Immature natural killer cell (primary cell): ENCODE data around the gene ZNF277. TPM values are rescaled to one million over a fixed set of nuclear protein-coding genes. Genes with fewer than 3 reads are reported as not detected.

ENCODE experiments used
- DNase-seq, 3 donors: peaks; one replicate each; pipeline ENCODE4 v3.0.0; 2022; ENCODE audit warnings: mixed read lengths in 1 of 3
- H3K27ac Mint-ChIP-seq, 6 donors: one replicate each; pipeline ENCODE4 v1.8.0; 2020; ENCODE audit warnings: mixed read lengths in 6 of 6, mild to moderate bottlenecking in 5 of 6, inconsistent platforms in 4 of 6, moderate library complexity in 3 of 6
- H3K27me3 Mint-ChIP-seq, 3 donors: one replicate each; pipeline ENCODE4 v1.8.0; 2020 to 2021; ENCODE audit warnings: low read depth in 3 of 3, mild to moderate bottlenecking in 3 of 3, mixed read lengths in 3 of 3, moderate library complexity in 3 of 3, inconsistent platforms in 1 of 3
- H3K36me3 Mint-ChIP-seq, 3 donors: one replicate each; pipeline ENCODE4 v1.8.0; 2020; ENCODE audit warnings: mixed read lengths in 3 of 3, inconsistent platforms in 2 of 3, mild to moderate bottlenecking in 2 of 3
- H3K4me1 Mint-ChIP-seq, 2 donors: one replicate each; pipeline ENCODE4 v1.8.0; 2020; ENCODE audit warnings: inconsistent platforms in 2 of 2, mild to moderate bottlenecking in 2 of 2, mixed read lengths in 2 of 2, moderate library complexity in 1 of 2
- H3K4me3 Mint-ChIP-seq, 5 donors: one replicate each; pipeline ENCODE4 v1.8.0; 2020; ENCODE audit warnings: mild to moderate bottlenecking in 5 of 5, mixed read lengths in 5 of 5, inconsistent platforms in 3 of 5, moderate library complexity in 3 of 5
- H3K9me3 Mint-ChIP-seq, 6 donors: one replicate each; pipeline ENCODE4 v1.8.0; 2020; ENCODE audit warnings: mild to moderate bottlenecking in 6 of 6, mixed read lengths in 6 of 6, inconsistent platforms in 4 of 6, moderate library complexity in 3 of 6
- polyA plus RNA-seq, 3 donors: library from polyadenylated mRNA; unstranded; fragments of 300-500 nt; fragmentation: Illumina TruSeq; gene quantifications; one replicate each; pipeline ENCODE4 v1.2.3, GENCODE V29; 2021

ZNF277 gene
- polyA plus RNA-seq, 3 donors from 2014 or later, result 8.3 to 17.7 (median 15.5) TPM

DNA sequence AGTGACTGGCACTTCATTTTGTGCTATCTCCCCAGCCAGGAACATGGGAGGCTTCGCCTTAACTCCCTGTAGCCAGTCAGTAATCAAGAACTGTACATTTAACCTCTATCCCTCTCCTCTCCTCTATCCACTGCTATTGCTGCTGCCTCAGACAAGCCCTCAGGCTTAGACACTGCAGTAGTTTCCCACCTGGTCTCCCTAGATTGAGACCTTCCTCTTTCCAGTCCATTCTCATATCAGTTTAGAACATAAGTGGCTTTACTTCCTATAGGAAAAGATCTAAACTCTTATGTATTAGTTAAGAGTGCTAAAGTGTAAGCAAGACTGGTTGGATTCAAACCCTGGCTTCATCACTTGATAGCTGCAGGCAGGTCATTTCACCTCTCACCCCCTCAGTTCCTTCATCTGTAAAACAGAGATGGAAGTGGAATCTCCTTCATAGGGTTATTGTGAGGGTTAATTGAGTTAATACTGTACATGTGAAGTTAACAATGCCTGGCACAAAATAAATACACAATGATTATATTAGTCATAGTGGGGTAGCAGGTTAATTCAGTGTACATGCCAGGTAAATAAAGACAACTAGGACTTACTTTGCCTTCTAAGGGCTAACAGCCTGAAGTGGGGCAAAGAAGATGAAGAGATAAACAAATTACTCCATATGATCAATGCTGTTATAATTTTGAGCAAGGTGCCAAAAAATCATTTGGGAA lies 76.1 kb downstream of the ZNF277 start:
- Mint-ChIP-seq H3K4me1 (peaks cover 33 to 65% of the 10 kb centered on the region in 2 donors), H3K27ac (peak overlapping the region in 2 of 6 donors; percentile 42 to 65), H3K4me3 (no peak overlapping the region), H3K27me3 (peaks cover 0 to 2% (median 0%) of the 10 kb centered on the region in 3 donors), H3K9me3 (no peaks in the 10 kb centered on the region), H3K36me3 (no peaks in the 10 kb centered on the region)
- DNase-seq, result no peak

DNA sequence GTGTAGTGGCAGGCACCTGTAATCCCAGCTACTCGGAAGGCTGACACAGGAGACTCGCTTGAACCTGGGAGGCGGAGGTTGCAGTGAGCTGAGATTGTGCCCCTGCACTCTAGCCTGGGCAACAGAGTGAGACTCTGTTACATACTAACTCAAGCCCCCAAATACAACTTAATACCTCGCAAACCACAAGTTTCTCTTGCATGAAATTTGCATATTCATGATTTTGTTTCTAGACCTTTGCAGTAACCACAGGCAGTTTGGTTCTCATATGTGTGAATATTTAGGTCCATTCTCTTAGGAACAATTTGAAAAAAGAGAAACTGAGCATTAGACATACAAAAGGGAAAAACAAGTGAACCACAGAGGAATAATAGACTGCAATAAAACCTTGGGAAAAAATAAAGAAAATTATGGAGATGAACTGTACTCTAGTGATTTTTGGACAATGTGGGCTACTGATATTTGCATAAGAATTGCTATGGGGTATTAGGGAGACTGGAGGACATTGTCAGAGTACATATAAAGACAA lies 77.0 kb downstream of the ZNF277 start:
- Mint-ChIP-seq H3K4me3 (no peak overlapping the region), H3K27me3 (peaks cover 0 to 2% (median 0%) of the 10 kb centered on the region in 3 donors), H3K36me3 (no peaks in the 10 kb centered on the region), H3K27ac (peak overlapping the region in 1 of 6 donors; percentile 73), H3K9me3 (no peaks in the 10 kb centered on the region), H3K4me1 (peaks cover 40 to 68% of the 10 kb centered on the region in 2 donors)
- DNase-seq, result no peak

DNA sequence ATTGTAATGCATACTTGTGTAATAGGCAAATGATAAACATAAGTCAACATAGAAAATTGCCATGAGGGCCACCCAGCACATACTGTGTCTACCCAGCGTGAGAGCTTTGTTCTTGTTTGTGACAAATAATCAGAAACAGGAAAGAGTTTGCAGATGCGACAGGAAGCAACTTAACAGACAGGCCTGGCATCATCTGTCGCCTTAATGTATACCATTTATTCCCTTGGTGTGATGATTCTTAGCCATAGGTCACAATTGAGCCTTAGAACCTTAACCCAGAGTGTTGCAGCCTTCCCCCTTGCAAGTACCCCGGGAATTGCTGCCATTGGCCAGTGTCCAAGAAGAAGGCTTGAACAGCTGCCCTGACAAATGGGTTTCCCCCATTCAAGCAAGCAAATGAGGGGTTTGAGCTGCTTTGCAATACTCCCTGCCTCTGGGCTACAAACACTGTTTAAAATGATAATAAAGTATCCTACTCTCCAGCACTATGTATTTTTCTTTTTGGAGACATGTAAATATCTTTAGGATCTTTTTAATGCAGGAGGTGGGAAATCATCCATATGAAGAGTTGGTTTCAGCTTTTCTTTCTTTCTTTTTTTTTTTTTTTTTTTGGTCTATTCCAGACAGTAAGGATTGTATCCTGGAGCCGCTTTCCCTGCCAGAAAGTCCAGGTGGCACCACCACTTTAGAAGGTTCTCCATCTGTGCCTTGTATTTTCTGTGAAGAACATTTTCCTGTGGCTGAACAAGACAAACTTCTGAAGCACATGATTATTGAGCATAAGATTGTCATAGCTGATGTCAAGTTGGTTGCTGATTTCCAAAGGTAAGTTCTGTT lies 80.0 kb downstream of the ZNF277 start:
- H3K27me3 Mint-ChIP-seq, result peaks cover 0 to 2% (median 0%) of the 10 kb centered on the region in 3 donors
- H3K27ac Mint-ChIP-seq, result peak overlapping the region; percentile 64 to 89 (median 84)
- peaks cover 0 to 8% (median 0%) of the 10 kb centered on the region in 3 donors for H3K36me3 Mint-ChIP-seq
- peak in 2 of 3 donors; percentile 5 to 17 for DNase-seq
- no peaks in the 10 kb centered on the region for H3K9me3 Mint-ChIP-seq
- peaks cover 43 to 64% of the 10 kb centered on the region in 2 donors for H3K4me1 Mint-ChIP-seq
- peak overlapping the region in 4 of 5 donors; percentile 9 to 63 (median 29) for H3K4me3 Mint-ChIP-seq

DNA sequence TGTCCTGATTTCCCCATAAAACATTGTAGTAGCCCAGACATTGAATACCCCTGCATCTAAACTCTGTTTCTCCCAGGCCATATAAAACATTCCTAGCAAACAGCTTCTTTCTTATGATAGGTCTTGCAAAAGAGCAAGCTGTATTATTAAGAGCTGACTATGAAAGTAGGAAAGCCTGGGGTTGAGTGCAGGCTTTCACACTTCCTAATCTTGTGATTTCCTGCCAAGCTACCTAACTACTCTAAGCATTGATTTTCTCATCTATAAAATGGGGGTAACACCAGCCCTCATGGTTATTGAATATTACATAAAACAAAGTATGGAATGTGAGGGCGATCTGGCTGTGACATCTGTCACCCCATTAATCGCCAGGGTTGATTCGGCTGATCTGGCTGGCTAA lies 81.8 kb downstream of the ZNF277 start:
- Mint-ChIP-seq H3K36me3 (peaks cover 0 to 12% (median 0%) of the 10 kb centered on the region in 3 donors), H3K27ac (peak overlapping the region in 2 of 6 donors; percentile 67 to 85), H3K9me3 (no peaks in the 10 kb centered on the region), H3K4me3 (peak overlapping the region; percentile 42 to 80 (median 56)), H3K27me3 (peaks cover 0 to 2% (median 0%) of the 10 kb centered on the region in 3 donors), H3K4me1 (peaks cover 40 to 56% of the 10 kb centered on the region in 2 donors)
- DNase-seq, result no peak

DNA sequence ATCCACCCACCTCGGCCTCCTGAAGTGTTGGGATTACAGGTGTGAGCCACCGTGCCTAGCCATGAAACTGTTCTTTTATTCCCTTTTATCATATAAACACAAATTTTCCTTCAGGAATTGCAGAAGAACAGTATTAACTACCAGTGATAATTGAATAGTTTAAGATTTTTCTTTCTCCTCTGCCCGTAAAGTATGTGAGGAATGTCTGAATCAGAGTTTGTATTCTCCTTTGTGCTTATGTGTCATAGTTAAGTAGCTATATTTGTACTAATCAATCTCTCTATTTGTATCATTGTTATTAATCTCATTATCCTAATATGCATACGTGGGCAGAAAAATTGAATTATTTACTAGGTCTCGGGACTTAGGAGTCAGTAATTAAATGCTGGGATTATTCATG lies 83.6 kb downstream of the ZNF277 start:
- Mint-ChIP-seq H3K4me1 (peaks cover 33 to 44% of the 10 kb centered on the region in 2 donors), H3K27me3 (no peaks in the 10 kb centered on the region), H3K27ac (peak overlapping the region in 1 of 6 donors; percentile 13), H3K9me3 (no peaks in the 10 kb centered on the region), H3K4me3 (no peak overlapping the region), H3K36me3 (peaks cover 0 to 12% (median 0%) of the 10 kb centered on the region in 3 donors)
- DNase-seq, result no peak

DNA sequence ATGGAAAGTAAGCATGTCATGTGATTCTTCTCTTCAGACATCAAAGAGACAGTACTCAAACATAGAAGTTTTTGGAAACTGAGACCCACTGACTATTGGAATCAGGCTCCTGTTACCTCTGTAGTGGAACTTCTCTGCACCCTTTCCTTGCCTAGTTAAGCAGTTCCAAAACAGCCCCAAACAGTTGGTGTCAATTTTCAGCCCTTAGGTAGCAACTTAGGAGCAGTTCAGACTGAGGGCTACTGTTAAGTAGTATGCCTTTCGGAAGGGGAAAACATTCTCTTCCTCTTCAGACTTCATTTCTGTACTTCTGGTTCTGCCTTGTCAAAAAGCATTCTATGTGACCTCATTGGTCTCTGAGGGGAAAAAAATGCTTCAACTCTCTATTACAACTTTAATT lies 85.7 kb downstream of the ZNF277 start:
- Mint-ChIP-seq H3K27me3 (no peaks in the 10 kb centered on the region), H3K4me1 (peaks cover 20 to 32% of the 10 kb centered on the region in 2 donors), H3K4me3 (no peak overlapping the region), H3K9me3 (no peaks in the 10 kb centered on the region), H3K27ac (peak overlapping the region in 1 of 6 donors; percentile 27), H3K36me3 (peaks cover 0 to 12% (median 0%) of the 10 kb centered on the region in 3 donors)
- no peak for DNase-seq

DNA sequence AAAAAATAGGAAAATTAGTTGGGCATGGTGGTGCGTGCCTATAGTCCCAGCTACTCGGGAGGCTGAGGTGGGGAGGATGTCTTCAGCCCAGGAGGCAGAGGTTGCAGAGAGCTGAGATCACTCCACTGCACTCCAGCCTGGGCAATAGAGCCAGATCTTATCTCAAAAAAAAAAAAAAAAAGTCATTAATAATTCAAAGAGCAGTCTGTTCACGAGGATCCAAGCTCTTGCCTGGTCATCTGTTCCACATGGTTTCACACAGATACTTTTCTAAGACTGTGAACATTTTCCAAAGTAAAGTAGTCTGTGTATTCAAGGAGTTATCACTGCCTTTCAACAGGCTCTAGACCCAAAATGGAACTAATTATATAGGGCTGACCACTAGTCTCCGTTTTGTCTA lies 86.9 kb downstream of the ZNF277 start:
- H3K27ac Mint-ChIP-seq, result no peak overlapping the region
- H3K27me3 Mint-ChIP-seq, result no peaks in the 10 kb centered on the region
- peaks cover 9 to 23% of the 10 kb centered on the region in 2 donors for H3K4me1 Mint-ChIP-seq
- H3K9me3 Mint-ChIP-seq, result no peaks in the 10 kb centered on the region
- H3K36me3 Mint-ChIP-seq, result peaks cover 4 to 17% (median 5%) of the 10 kb centered on the region in 3 donors
- DNase-seq, result no peak
- no peak overlapping the region for H3K4me3 Mint-ChIP-seq

DNA sequence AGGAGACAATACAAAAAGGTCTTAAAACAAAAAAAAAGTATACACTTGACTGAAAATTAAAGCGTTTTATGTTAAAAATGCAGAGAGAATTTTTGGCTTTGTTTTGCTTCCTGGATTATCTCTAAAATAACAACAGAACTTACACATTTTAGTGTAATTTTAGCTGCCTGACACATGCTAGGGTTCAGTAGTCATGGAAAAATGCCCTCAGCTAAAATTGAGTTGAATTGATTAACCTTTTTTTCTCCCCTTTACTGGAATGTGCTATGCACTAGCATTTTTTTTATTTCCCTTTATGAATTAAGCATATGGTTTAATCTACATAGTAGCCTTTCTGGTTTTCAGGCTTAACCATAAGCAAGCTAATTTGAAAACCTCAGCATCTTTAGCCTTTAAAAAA lies 89.9 kb downstream of the ZNF277 start:
- Mint-ChIP-seq H3K4me3 (no peak overlapping the region), H3K27ac (peak overlapping the region in 1 of 6 donors; percentile 23), H3K27me3 (no peaks in the 10 kb centered on the region), H3K4me1 (peaks cover 6 to 10% of the 10 kb centered on the region in 2 donors), H3K9me3 (no peaks in the 10 kb centered on the region), H3K36me3 (peaks cover 4 to 15% (median 5%) of the 10 kb centered on the region in 3 donors)
- no peak for DNase-seq

DNA sequence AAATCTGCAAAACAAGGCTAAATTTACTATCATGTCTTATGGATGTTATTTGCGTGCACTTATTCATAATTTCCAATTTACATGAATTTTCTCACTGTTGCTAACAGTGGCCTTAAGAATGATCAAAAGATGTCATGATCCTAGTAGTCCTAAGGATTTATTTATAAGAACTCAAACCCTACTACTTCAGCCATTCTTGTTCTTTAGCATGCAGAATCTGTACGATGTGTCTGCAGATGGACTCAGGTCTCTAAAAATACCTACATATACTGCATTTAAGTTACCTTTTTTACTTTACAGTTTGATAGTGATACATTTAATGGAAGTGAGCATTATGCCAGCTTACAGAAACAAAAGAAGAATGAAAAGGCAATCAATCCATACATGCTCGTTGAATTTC lies 91.2 kb downstream of the ZNF277 start:
- Mint-ChIP-seq H3K27ac (no peak overlapping the region), H3K9me3 (no peaks in the 10 kb centered on the region), H3K27me3 (no peaks in the 10 kb centered on the region), H3K4me3 (no peak overlapping the region), H3K4me1 (peaks cover 17 to 22% of the 10 kb centered on the region in 2 donors), H3K36me3 (peaks cover 4 to 17% (median 5%) of the 10 kb centered on the region in 3 donors)
- no peak for DNase-seq

DNA sequence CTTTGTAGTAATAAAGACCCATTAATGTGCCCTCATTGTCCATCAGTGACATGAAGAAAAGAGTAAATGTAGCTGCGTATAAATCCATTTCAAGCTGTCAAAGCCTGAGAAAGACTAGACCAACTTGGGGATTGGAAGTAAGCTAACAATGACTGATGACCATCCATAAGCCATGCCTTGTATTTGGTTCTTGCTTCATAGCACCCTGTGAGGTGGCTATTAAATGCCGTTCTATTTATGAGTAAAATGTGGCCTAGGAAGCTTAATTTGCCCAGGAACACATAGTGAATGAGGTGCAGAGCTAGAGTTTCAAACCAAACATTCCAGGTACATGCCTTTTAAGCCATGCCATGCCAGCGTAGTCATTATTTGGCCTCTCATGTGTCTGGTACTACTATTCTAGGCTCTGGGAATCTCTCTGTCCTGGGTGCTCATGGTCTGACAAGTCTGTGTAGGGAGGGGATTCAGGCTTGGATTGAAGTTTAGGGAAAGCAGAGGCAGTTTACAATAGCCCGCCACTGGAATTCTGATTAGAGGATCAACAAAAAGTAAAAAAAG lies 92.1 kb downstream of the ZNF277 start:
- Mint-ChIP-seq H3K27me3 (no peaks in the 10 kb centered on the region), H3K4me1 (peaks cover 21 to 28% of the 10 kb centered on the region in 2 donors), H3K36me3 (peaks cover 4 to 17% (median 5%) of the 10 kb centered on the region in 3 donors), H3K27ac (peak overlapping the region in 1 of 6 donors; percentile 32), H3K9me3 (no peaks in the 10 kb centered on the region), H3K4me3 (no peak overlapping the region)
- no peak for DNase-seq

DNA sequence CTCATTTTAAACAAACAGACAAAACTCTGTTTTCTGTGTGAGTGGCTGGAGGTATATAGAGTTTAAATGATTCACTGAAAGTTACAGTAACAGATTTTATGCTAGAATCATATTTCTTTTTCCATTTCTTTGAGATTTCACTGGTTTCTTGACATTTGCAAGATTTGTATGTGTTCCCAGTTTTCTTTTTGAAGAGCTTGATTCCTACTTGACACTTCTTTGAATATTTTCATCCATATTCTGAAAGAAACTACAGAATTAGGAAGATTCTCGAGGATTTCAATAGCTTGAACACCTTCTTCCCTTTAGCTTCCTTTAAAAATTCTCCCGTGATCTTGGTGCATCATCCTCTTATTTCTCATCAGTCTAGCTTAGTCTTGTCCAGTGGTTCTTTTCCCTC lies 93.6 kb downstream of the ZNF277 start:
- no peak overlapping the region for H3K4me3 Mint-ChIP-seq
- no peaks in the 10 kb centered on the region for H3K27me3 Mint-ChIP-seq
- H3K9me3 Mint-ChIP-seq, result no peaks in the 10 kb centered on the region
- DNase-seq, result no peak
- H3K36me3 Mint-ChIP-seq, result peaks cover 4 to 17% (median 5%) of the 10 kb centered on the region in 3 donors
- peaks cover 21 to 27% of the 10 kb centered on the region in 2 donors for H3K4me1 Mint-ChIP-seq
- no peak overlapping the region for H3K27ac Mint-ChIP-seq

DNA sequence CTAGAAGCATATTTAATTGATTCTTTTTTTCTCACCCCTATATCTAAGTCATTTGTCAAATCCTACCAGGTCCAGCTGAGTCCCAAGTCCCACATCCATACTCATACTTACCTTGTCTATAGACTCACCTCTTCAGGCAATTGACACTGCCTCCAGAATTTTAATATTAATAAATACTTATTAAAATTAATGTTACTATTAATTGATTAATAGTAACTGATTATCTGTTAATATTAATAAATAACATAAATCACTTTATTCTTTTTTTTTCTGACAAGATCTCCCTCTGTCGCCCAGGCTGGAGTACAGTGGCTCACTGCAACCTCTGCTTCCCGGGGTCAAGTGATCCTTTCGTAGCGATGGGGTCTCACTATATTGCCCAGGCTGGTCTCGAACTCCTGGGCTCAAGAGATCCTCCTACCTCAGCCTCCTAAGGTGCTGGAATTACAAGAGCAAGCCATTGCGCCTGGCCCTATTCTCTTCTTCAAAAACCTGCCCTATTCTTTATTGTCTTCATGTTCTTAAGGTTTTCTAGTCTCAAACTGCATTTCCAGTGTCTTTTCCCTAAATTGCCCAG lies 94.4 kb downstream of the ZNF277 start:
- DNase-seq, result no peak
- Mint-ChIP-seq H3K9me3 (no peaks in the 10 kb centered on the region), H3K27ac (no peak overlapping the region), H3K27me3 (no peaks in the 10 kb centered on the region), H3K36me3 (peaks cover 4 to 17% (median 5%) of the 10 kb centered on the region in 3 donors), H3K4me1 (peaks cover 18 to 21% of the 10 kb centered on the region in 2 donors), H3K4me3 (no peak overlapping the region)

DNA sequence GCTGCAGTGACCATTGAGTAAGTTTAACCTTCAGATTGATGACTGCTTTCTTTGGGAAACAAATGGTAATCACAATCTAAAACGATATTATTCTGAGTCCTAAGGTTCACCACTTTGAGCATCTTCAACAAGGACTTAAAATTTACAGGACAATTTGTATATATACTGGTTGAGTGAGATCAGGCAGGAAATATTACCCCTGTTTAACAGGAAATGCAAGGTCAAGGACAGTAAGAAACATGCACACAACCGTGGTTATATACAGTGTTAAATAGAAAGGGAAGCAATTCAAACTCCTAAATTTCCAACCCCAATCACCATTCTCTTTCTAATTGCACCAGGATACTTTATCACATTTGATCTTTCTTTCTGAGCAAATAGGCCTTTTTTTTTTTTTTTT lies 96.1 kb downstream of the ZNF277 start:
- peaks cover 6 to 18% (median 6%) of the 10 kb centered on the region in 3 donors for H3K36me3 Mint-ChIP-seq
- H3K9me3 Mint-ChIP-seq, result no peaks in the 10 kb centered on the region
- H3K4me1 Mint-ChIP-seq, result peaks cover 18 to 21% of the 10 kb centered on the region in 2 donors
- peak overlapping the region in 2 of 5 donors; percentile 44 for H3K4me3 Mint-ChIP-seq
- no peak for DNase-seq
- no peaks in the 10 kb centered on the region for H3K27me3 Mint-ChIP-seq
- H3K27ac Mint-ChIP-seq, result peak overlapping the region in 4 of 6 donors; percentile 64 to 86 (median 74)
